Large intestine (tissue), 3 donors: ENCODE results near the gene NR6A1. TPM values are rescaled to one million over a fixed set of nuclear protein-coding genes. Genes with fewer than 3 reads are reported as not detected.

ENCODE experiments used
- DNase-seq, 2 donors: peaks; one replicate each; pipeline versions ENCODE4 v3.0.0 to v3.0.0-alpha.2; 2013
- H3K27ac ChIP-seq: one replicate; pipeline ENCODE4 v1.5.1; 2013; ENCODE audit warnings: low read length
- H3K27me3 ChIP-seq: 2 replicates; pipeline ENCODE4 v1.6.1; 2013; ENCODE audit warnings: low read length; ENCODE audit not compliant: control insufficient read depth, insufficient read depth
- H3K36me3 ChIP-seq: 2 replicates; pipeline ENCODE4 v1.6.1; 2013; ENCODE audit warnings: low read length; ENCODE audit not compliant: control insufficient read depth, insufficient read depth
- H3K4me1 ChIP-seq: one replicate; pipeline ENCODE4 v1.6.1; 2013; ENCODE audit warnings: low read length; ENCODE audit not compliant: control insufficient read depth, insufficient read depth
- H3K4me3 ChIP-seq: one replicate; pipeline ENCODE4 v1.5.1; 2013; ENCODE audit warnings: low read length
- H3K9me3 ChIP-seq: one replicate; pipeline ENCODE4 v1.6.1; 2013; ENCODE audit warnings: mild to moderate bottlenecking, low read depth, low read length, moderate library complexity; ENCODE audit not compliant: control insufficient read depth
- WGBS: methylation state at CpG from one replicate; pipeline ENCODE4 v1.1.5; 2013; ENCODE audit warnings: low lambda C conversion rate; ENCODE audit not compliant: insufficient coverage; 5-methylcytosine and 5-hydroxymethylcytosine counted together
- polyA plus RNA-seq: library from polyadenylated mRNA; unstranded; fragments of 120-200 nt; gene quantifications from one replicate; pipeline ENCODE4 v1.2.1, GENCODE V29; 2013

NR6A1 gene
- polyA plus RNA-seq, 1 donor, result 5.0 TPM

- Histone ChIP-seq H3K9me3 (no peaks in the 10 kb centered on the region), H3K27ac (no peak overlapping the region), H3K27me3 (peaks cover 5% of the 10 kb centered on the region), H3K4me3 (no peak overlapping the region), H3K4me1 (peaks cover 7% of the 10 kb centered on the region), H3K36me3 (no peaks in the 10 kb centered on the region)
- WGBS, result no CpG with 5 or more reads among the region's 2 CpGs
- no peak for DNase-seq
Observed at GRCh38 chr9:124784509-124784908, 13.4 kb upstream of the NR6A1 start.

- no CpG with 5 or more reads among the region's 2 CpGs for WGBS
- peaks cover 8% of the 10 kb centered on the region for H3K27me3 ChIP-seq
- no peaks in the 10 kb centered on the region for H3K9me3 ChIP-seq
- no peaks in the 10 kb centered on the region for H3K36me3 ChIP-seq
- DNase-seq, result no peak
- no peak overlapping the region for H3K27ac ChIP-seq
- H3K4me3 ChIP-seq, result no peak overlapping the region
- peaks cover 7% of the 10 kb centered on the region for H3K4me1 ChIP-seq
Observed at GRCh38 chr9:124783830-124784229, 12.7 kb upstream of the NR6A1 start.

GRCh38 chr9:124782661-124783574 is 11.8 kb upstream of the NR6A1 start:
- H3K4me1 ChIP-seq, result peaks cover 7% of the 10 kb centered on the region
- no peak overlapping the region for H3K4me3 ChIP-seq
- H3K27ac ChIP-seq, result no peak overlapping the region
- no peak for DNase-seq
- peaks cover 13% of the 10 kb centered on the region for H3K27me3 ChIP-seq
- no CpG with 5 or more reads among the region's 13 CpGs for WGBS
- no peaks in the 10 kb centered on the region for H3K9me3 ChIP-seq
- no peaks in the 10 kb centered on the region for H3K36me3 ChIP-seq

- DNase-seq, result no peak
- Histone ChIP-seq H3K4me1 (peaks cover 11% of the 10 kb centered on the region), H3K27ac (no peak overlapping the region), H3K36me3 (no peaks in the 10 kb centered on the region), H3K9me3 (no peaks in the 10 kb centered on the region), H3K4me3 (no peak overlapping the region), H3K27me3 (peaks cover 19% of the 10 kb centered on the region)
- WGBS, result no CpG with 5 or more reads among the region's 3 CpGs
Observed at GRCh38 chr9:124781967-124782660, 11.0 kb upstream of the NR6A1 start.

- H3K9me3 ChIP-seq, result no peaks in the 10 kb centered on the region
- no peak for DNase-seq
- peaks cover 15% of the 10 kb centered on the region for H3K4me1 ChIP-seq
- peaks cover 30% of the 10 kb centered on the region for H3K27me3 ChIP-seq
- no peak overlapping the region for H3K27ac ChIP-seq
- H3K4me3 ChIP-seq, result no peak overlapping the region
- WGBS, result no CpG with 5 or more reads among the region's 4 CpGs
- H3K36me3 ChIP-seq, result no peaks in the 10 kb centered on the region
Observed at GRCh38 chr9:124780757-124781151, 9.6 kb upstream of the NR6A1 start.

- WGBS, result no CpG with 5 or more reads among the region's 14 CpGs
- Histone ChIP-seq H3K4me1 (peaks cover 15% of the 10 kb centered on the region), H3K27me3 (peaks cover 34% of the 10 kb centered on the region), H3K9me3 (no peaks in the 10 kb centered on the region), H3K27ac (peak overlapping the region; percentile 33), H3K4me3 (no peak overlapping the region), H3K36me3 (no peaks in the 10 kb centered on the region)
- no peak for DNase-seq
Observed at GRCh38 chr9:124780060-124780756, 9.1 kb upstream of the NR6A1 start.

GRCh38 chr9:124779368-124780059 is 8.4 kb upstream of the NR6A1 start:
- Histone ChIP-seq H3K4me1 (peaks cover 15% of the 10 kb centered on the region), H3K36me3 (no peaks in the 10 kb centered on the region), H3K4me3 (no peak overlapping the region), H3K9me3 (no peaks in the 10 kb centered on the region), H3K27me3 (peaks cover 34% of the 10 kb centered on the region), H3K27ac (peak overlapping the region; percentile 40)
- DNase-seq, result peak in 1 of 2 donors; percentile 30
- WGBS, result no CpG with 5 or more reads among the region's 6 CpGs

GRCh38 chr9:124778575-124779367 is 7.7 kb upstream of the NR6A1 start:
- no CpG with 5 or more reads among the region's 11 CpGs for WGBS
- no peak for DNase-seq
- peaks cover 34% of the 10 kb centered on the region for H3K27me3 ChIP-seq
- H3K4me3 ChIP-seq, result no peak overlapping the region
- H3K27ac ChIP-seq, result peak overlapping the region; percentile 40
- H3K36me3 ChIP-seq, result no peaks in the 10 kb centered on the region
- peaks cover 15% of the 10 kb centered on the region for H3K4me1 ChIP-seq
- H3K9me3 ChIP-seq, result no peaks in the 10 kb centered on the region

GRCh38 chr9:124776954-124777648 is 6.0 kb upstream of the NR6A1 start, which contains the start of gene OLFML2A:
OLFML2A (plus strand) TSS chr9:124777133; CDS start chr9:124777271, 138 bp downstream.
- Histone ChIP-seq H3K4me3 (peak within 1 kb of the TSS; percentile 45), H3K4me1 (peaks cover 15% of the 10 kb centered on the region), H3K36me3 (no peaks in the 10 kb centered on the region), H3K9me3 (no peaks in the 10 kb centered on the region), H3K27me3 (peaks cover 34% of the 10 kb centered on the region), H3K27ac (no peak within 1 kb of the TSS)
- WGBS, result no CpG with 5 or more reads among the region's 87 CpGs
- peak in 1 of 2 donors; percentile 39 for DNase-seq
